ENCODE measurements around the gene ATP6V0D1.

The ATP6V0D1 gene

GRCh38 chr16:67396159-67397035 is 84.6 kb downstream of the ATP6V0D1 start:
- no peaks in the 10 kb centered on the region for H3K9me3 ChIP-seq (ENCODE audit: control insufficient read depth, low read depth, low read length)
- H3K27ac ChIP-seq (ENCODE audit: low read length), result no peak overlapping the region
- peaks cover 59% of the 10 kb centered on the region for H3K27me3 ChIP-seq (ENCODE audit: control insufficient read depth, insufficient read depth, low read length)
- peaks cover 21% of the 10 kb centered on the region for H3K4me1 ChIP-seq (ENCODE audit: control insufficient read depth, low read depth, low read length)
- H3K4me3 ChIP-seq (ENCODE audit: low read length), result peak overlapping the region; percentile 22
- no peaks in the 10 kb centered on the region for H3K36me3 ChIP-seq (ENCODE audit: control insufficient read depth, low read depth, low read length)
- H3K9ac ChIP-seq (ENCODE audit: low read length), result no peak overlapping the region

GRCh38 chr16:67395458-67396158 is 85.3 kb downstream of the ATP6V0D1 start:
- Histone ChIP-seq H3K4me3 (ENCODE audit: low read length) (no peak overlapping the region), H3K9me3 (ENCODE audit: control insufficient read depth, low read depth, low read length) (no peaks in the 10 kb centered on the region), H3K9ac (ENCODE audit: low read length) (no peak overlapping the region), H3K27ac (ENCODE audit: low read length) (no peak overlapping the region), H3K4me1 (ENCODE audit: control insufficient read depth, low read depth, low read length) (peaks cover 21% of the 10 kb centered on the region), H3K36me3 (ENCODE audit: control insufficient read depth, low read depth, low read length) (no peaks in the 10 kb centered on the region), H3K27me3 (ENCODE audit: control insufficient read depth, insufficient read depth, low read length) (peaks cover 60% of the 10 kb centered on the region)

- peaks cover 60% of the 10 kb centered on the region for H3K27me3 ChIP-seq (ENCODE audit: control insufficient read depth, insufficient read depth, low read length)
- no peak overlapping the region for H3K4me3 ChIP-seq (ENCODE audit: low read length)
- H3K9ac ChIP-seq (ENCODE audit: low read length), result no peak overlapping the region
- H3K9me3 ChIP-seq (ENCODE audit: control insufficient read depth, low read depth, low read length), result no peaks in the 10 kb centered on the region
- H3K4me1 ChIP-seq (ENCODE audit: control insufficient read depth, low read depth, low read length), result peaks cover 21% of the 10 kb centered on the region
- no peaks in the 10 kb centered on the region for H3K36me3 ChIP-seq (ENCODE audit: control insufficient read depth, low read depth, low read length)
- H3K27ac ChIP-seq (ENCODE audit: low read length), result no peak overlapping the region
Measured at GRCh38 chr16:67395105-67395457, 85.9 kb downstream of the ATP6V0D1 start.

GRCh38 chr16:67394155-67395104 is 86.5 kb downstream of the ATP6V0D1 start:
- H3K27me3 ChIP-seq (ENCODE audit: control insufficient read depth, insufficient read depth, low read length), result peaks cover 60% of the 10 kb centered on the region
- H3K9me3 ChIP-seq (ENCODE audit: control insufficient read depth, low read depth, low read length), result no peaks in the 10 kb centered on the region
- H3K36me3 ChIP-seq (ENCODE audit: control insufficient read depth, low read depth, low read length), result no peaks in the 10 kb centered on the region
- peaks cover 21% of the 10 kb centered on the region for H3K4me1 ChIP-seq (ENCODE audit: control insufficient read depth, low read depth, low read length)
- no peak overlapping the region for H3K9ac ChIP-seq (ENCODE audit: low read length)
- no peak overlapping the region for H3K27ac ChIP-seq (ENCODE audit: low read length)
- H3K4me3 ChIP-seq (ENCODE audit: low read length), result peak overlapping the region; percentile 47

GRCh38 chr16:67393788-67394154 is 87.2 kb downstream of the ATP6V0D1 start:
- peaks cover 55% of the 10 kb centered on the region for H3K27me3 ChIP-seq (ENCODE audit: control insufficient read depth, insufficient read depth, low read length)
- peaks cover 21% of the 10 kb centered on the region for H3K4me1 ChIP-seq (ENCODE audit: control insufficient read depth, low read depth, low read length)

GRCh38 chr16:67393111-67393787 is 87.7 kb downstream of the ATP6V0D1 start, which contains the start of gene TPPP3:
Gene TPPP3, minus strand, starts transcription at chr16:67393498. Its CDS starts 2,387 bp downstream, at chr16:67391111.
- Histone ChIP-seq H3K27ac (ENCODE audit: low read length) (no peak within 1 kb of the TSS), H3K4me3 (ENCODE audit: low read length) (peak within 1 kb of the TSS; percentile 47), H3K27me3 (ENCODE audit: control insufficient read depth, insufficient read depth, low read length) (peaks cover 50% of the 10 kb centered on the region), H3K4me1 (ENCODE audit: control insufficient read depth, low read depth, low read length) (peaks cover 21% of the 10 kb centered on the region), H3K36me3 (ENCODE audit: control insufficient read depth, low read depth, low read length) (no peaks in the 10 kb centered on the region), H3K9ac (ENCODE audit: low read length) (no peak within 1 kb of the TSS), H3K9me3 (ENCODE audit: control insufficient read depth, low read depth, low read length) (no peaks in the 10 kb centered on the region)

More at GRCh38 chr16:67393788-67394154, 87.2 kb downstream of the ATP6V0D1 start:
- Histone ChIP-seq H3K4me3 (ENCODE audit: low read length) (peak overlapping the region; percentile 47), H3K9ac (ENCODE audit: low read length) (no peak overlapping the region), H3K9me3 (ENCODE audit: control insufficient read depth, low read depth, low read length) (no peaks in the 10 kb centered on the region), H3K27ac (ENCODE audit: low read length) (no peak overlapping the region), H3K36me3 (ENCODE audit: control insufficient read depth, low read depth, low read length) (no peaks in the 10 kb centered on the region)

GRCh38 chr16:67392301-67393059 is 88.5 kb downstream of the ATP6V0D1 start:
- Histone ChIP-seq H3K36me3 (ENCODE audit: control insufficient read depth, low read depth, low read length) (no peaks in the 10 kb centered on the region), H3K9me3 (ENCODE audit: control insufficient read depth, low read depth, low read length) (no peaks in the 10 kb centered on the region), H3K4me1 (ENCODE audit: control insufficient read depth, low read depth, low read length) (peaks cover 23% of the 10 kb centered on the region), H3K4me3 (ENCODE audit: low read length) (peak overlapping the region; percentile 47), H3K27ac (ENCODE audit: low read length) (no peak overlapping the region), H3K27me3 (ENCODE audit: control insufficient read depth, insufficient read depth, low read length) (peaks cover 49% of the 10 kb centered on the region), H3K9ac (ENCODE audit: low read length) (no peak overlapping the region)

GRCh38 chr16:67391424-67392300 is 89.3 kb downstream of the ATP6V0D1 start:
- no peaks in the 10 kb centered on the region for H3K9me3 ChIP-seq (ENCODE audit: control insufficient read depth, low read depth, low read length)
- no peak overlapping the region for H3K4me3 ChIP-seq (ENCODE audit: low read length)
- H3K27ac ChIP-seq (ENCODE audit: low read length), result no peak overlapping the region
- H3K9ac ChIP-seq (ENCODE audit: low read length), result no peak overlapping the region
- H3K27me3 ChIP-seq (ENCODE audit: control insufficient read depth, insufficient read depth, low read length), result peaks cover 49% of the 10 kb centered on the region
- H3K36me3 ChIP-seq (ENCODE audit: control insufficient read depth, low read depth, low read length), result no peaks in the 10 kb centered on the region
- H3K4me1 ChIP-seq (ENCODE audit: control insufficient read depth, low read depth, low read length), result peaks cover 28% of the 10 kb centered on the region

- Histone ChIP-seq H3K4me1 (ENCODE audit: control insufficient read depth, low read depth, low read length) (peaks cover 24% of the 10 kb centered on the region), H3K4me3 (ENCODE audit: low read length) (no peak overlapping the region), H3K9ac (ENCODE audit: low read length) (no peak overlapping the region), H3K36me3 (ENCODE audit: control insufficient read depth, low read depth, low read length) (no peaks in the 10 kb centered on the region), H3K27ac (ENCODE audit: low read length) (no peak overlapping the region), H3K9me3 (ENCODE audit: control insufficient read depth, low read depth, low read length) (no peaks in the 10 kb centered on the region), H3K27me3 (ENCODE audit: control insufficient read depth, insufficient read depth, low read length) (peaks cover 46% of the 10 kb centered on the region)
Measured at GRCh38 chr16:67390816-67391423, 90.0 kb downstream of the ATP6V0D1 start.
